ENCODE results near the gene FLT3.
A peak's percentile ranks its signal among the peaks of the same experiment; 100 is the strongest.

Gene FLT3

GRCh38 chr13:28001049-28001448 lies 99.3 kb downstream of the FLT3 start:
- no peak for DNase-seq

- DNase-seq = no peak
Measured at GRCh38 chr13:28000567-28000966, 99.8 kb downstream of the FLT3 start.

GRCh38 chr13:27997904-27998522 lies 102.4 kb downstream of the FLT3 start:
- DNase-seq = peak; percentile 0

- DNase-seq = no peak
Measured at GRCh38 chr13:27991881-27992280, 108.5 kb downstream of the FLT3 start.

- no peak for DNase-seq
Measured at GRCh38 chr13:27988520-27988919, 111.9 kb downstream of the FLT3 start, which contains the start of gene URAD. Gene URAD, minus strand, starts transcription at chr13:27988693. Its CDS starts 56 bp downstream, at chr13:27988637.

- DNase-seq = no peak
Measured at GRCh38 chr13:27985600-27985999, 114.8 kb downstream of the FLT3 start.

GRCh38 chr13:27982361-27982760 lies 118.0 kb downstream of the FLT3 start:
- no peak for DNase-seq

GRCh38 chr13:27981006-27981708 lies 119.2 kb downstream of the FLT3 start:
- DNase-seq = no peak

GRCh38 chr13:27980280-27980998 lies 119.9 kb downstream of the FLT3 start:
- DNase-seq = no peak

GRCh38 chr13:27979765-27980279 lies 120.6 kb downstream of the FLT3 start:
- no peak for DNase-seq

- DNase-seq = no peak
Measured at GRCh38 chr13:27979001-27979643, 121.3 kb downstream of the FLT3 start.

GRCh38 chr13:27978301-27978968 lies 121.9 kb downstream of the FLT3 start:
- DNase-seq = no peak

- no peak for DNase-seq
Measured at GRCh38 chr13:27977476-27978300, 122.7 kb downstream of the FLT3 start.

- no peak for DNase-seq
Measured at GRCh38 chr13:27976362-27977091, 123.8 kb downstream of the FLT3 start.

GRCh38 chr13:27975564-27976361 lies 124.6 kb downstream of the FLT3 start:
- no peak for DNase-seq

- DNase-seq = no peak
Measured at GRCh38 chr13:27973961-27974662, 126.3 kb downstream of the FLT3 start.

- no peak for DNase-seq
Measured at GRCh38 chr13:27973291-27973690, 127.1 kb downstream of the FLT3 start.

- no peak for DNase-seq
Measured at GRCh38 chr13:27972478-27972820, 127.9 kb downstream of the FLT3 start.

GRCh38 chr13:27971776-27972477 lies 128.4 kb downstream of the FLT3 start:
- no peak for DNase-seq
